GM19023 (cell line): ENCODE data around the gene NCAPH2.

Source experiments
- ATAC-seq: cut with Tn5 transposase; IDR thresholded peaks from one replicate; pipeline ENCODE4 v1.9.1; 2021; ENCODE audit warnings: mild to moderate bottlenecking, moderate library complexity; ENCODE audit not compliant: unreplicated experiment

Gene NCAPH2

GRCh38 chr22:50473855-50474671 is 34.0 kb upstream of the NCAPH2 start:
- no peak for ATAC-seq

- peak; percentile 77 for ATAC-seq
Observed at GRCh38 chr22:50474710-50475651, 33.0 kb upstream of the NCAPH2 start, which contains the start of gene SBF1. SBF1 (minus strand) TSS chr22:50475035; CDS start chr22:50474840, 195 bp downstream.

DNA sequence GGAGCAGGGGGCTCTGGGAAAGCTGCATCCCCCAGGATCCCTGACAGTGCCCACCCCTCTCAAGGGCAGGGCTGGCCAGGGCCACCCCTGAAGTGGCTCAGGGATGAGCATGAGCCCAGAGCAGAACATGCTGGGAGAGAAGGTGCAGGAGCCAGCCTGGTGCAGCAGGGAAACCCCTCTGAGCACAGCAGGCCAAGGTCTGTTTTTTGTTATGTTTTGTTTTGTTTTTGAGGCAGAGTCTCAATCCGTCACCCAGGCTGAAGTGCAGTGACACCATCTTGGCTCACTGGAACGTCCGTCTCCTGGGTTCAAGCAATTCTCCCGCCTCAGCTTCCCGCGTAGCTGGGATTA is 32.4 kb upstream of the NCAPH2 start:
- no peak for ATAC-seq

GRCh38 chr22:50476868-50477267 is 31.2 kb upstream of the NCAPH2 start:
- ATAC-seq: no peak

DNA sequence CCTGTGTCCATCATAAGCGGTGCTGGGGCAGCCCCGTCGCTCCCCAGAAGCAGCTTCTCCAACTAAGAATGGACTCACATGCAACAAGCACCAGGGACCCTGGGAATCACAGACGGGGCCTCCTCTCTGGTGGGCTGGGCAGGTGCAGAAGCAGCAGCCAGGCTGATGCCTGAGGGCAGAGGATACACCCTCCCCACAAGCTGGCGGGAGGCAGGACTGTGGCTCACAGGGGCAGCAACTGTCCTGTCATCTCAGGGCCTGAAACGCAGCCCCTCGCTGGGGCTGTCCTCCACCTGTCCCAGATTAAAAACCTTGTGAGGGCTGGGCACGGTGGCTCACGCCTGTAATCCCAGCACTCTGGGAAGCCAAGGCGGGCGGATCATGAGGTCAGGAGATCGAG is 30.1 kb upstream of the NCAPH2 start:
- ATAC-seq: no peak

GRCh38 chr22:50479721-50480120 is 28.3 kb upstream of the NCAPH2 start:
- ATAC-seq: no peak

DNA sequence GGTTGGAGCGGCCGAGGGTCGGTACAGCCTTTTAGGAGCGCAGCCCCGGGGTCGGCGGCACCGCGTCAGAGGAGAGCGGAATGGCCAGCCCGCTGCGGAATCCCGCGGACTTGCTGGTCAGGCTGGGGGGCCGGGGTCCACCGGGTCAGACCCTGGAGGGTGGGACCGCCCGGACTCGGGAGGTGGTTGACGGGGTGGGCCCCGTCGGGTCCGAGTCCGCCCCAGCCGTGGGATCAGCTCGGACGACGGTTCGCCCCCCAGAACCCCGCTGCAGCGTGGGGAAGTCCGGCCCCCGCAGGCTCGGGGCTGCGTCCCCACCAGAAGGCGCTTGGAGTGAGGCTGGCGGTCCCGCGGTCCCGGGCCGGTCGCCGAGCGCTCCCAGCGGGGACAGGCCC is 27.0 kb upstream of the NCAPH2 start:
- ATAC-seq: no peak

DNA sequence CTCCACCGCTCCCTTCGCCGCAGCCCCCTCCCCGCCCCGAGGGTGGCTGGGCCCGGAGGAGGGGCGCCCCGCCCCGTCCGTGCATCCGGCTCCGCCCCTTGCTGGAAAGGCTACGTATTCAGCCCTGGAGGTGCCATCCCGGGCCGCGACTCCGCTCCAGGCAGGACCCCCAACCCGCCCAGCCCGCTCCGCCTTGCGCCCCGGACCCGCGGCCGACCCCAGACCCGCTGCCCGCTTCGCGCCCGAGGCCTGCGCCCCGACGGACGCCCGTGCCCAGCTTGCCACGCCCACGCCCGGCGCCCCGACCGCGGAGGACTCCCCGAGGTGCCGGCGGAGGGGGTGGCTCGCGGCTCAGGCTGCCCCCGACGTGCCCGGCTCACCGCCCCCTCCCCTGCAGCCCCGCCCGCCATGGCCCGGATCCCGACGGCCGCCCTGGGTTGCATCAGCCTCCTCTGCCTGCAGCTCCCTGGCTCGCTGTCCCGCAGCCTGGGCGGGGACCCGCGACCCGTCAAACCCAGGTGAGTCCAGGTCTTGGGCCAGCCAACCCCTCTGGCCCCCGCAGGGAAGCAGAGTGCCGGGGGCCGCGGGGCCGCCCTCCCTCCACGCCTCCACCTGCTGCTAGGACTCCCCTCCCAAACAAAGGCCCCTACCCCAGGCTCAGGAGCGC is 26.5 kb upstream of the NCAPH2 start, which contains the start of gene ADM2:
TSS of gene ADM2 (plus strand) at position 104 of the 667 bp plus-strand sequence. CDS start at position 409, 305 bp downstream.
- peak; percentile 47 for ATAC-seq

GRCh38 chr22:50482107-50483074 is 25.6 kb upstream of the NCAPH2 start:
- no peak for ATAC-seq

DNA sequence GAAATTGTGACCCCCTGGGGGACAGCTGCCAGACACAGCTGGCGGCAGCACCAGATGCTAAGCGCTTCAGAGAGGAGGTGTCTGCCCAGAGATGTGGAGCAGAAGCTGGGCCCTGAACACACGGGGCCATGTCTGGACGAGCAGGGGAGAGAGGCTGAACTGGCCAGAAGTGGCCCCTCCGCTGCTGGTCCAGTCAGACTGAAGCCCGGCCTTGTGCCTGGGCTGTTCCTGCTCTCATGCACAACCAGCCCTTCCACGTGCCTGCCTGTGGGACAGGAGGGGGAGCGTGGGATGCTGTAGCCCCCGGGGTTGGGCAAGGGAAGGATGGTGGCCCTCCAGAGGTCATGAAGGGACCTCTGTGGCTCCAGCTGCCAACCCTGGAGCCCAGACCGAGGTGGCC is 24.9 kb upstream of the NCAPH2 start:
- no peak for ATAC-seq

GRCh38 chr22:50483556-50483955 is 24.5 kb upstream of the NCAPH2 start:
- ATAC-seq: no peak

GRCh38 chr22:50483977-50484853 is 23.8 kb upstream of the NCAPH2 start:
- no peak for ATAC-seq

DNA sequence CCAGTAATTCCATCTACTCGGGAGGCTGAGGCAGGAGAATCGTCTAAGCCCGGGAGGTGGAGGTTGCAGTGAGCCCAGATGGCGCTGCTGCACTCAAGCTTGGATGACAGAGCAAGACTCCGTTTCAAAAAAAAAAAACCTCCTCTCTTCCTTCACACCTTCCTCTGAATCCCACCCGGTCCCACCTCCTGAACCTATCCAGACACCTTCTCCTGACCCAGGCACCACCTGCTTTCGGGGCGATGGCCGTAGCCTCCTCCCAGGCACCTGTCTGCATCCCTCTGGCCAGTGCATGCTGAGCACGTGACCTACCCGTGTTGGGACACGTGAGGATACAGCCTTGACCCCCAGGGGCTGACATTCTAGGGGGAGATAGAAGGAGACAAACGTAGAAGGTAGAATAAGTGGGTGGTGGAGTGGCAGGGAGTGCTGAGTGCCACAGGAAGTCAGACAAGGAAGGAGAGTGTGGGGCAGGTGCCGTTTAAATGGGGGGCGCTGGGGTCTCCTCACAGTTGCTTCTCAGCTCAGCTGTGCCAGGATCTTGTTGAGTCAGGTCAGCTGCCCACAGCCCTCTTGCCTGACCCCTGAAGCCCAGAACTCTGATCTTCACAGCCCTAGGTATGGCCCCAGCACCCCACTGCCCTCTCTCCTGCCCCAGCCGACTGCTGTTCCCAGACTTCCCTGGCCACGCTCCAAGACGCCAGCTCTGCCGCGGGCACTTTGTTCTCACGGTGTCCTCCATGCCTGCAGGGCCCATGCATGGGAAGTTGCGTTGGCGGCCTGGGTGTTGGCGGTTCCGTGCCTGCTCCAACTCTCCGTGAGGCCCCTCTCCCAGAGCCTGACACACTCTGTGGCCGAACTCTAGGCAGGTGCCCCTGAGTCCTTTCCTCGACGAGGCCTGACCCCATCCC is 22.5 kb upstream of the NCAPH2 start:
- no peak for ATAC-seq

DNA sequence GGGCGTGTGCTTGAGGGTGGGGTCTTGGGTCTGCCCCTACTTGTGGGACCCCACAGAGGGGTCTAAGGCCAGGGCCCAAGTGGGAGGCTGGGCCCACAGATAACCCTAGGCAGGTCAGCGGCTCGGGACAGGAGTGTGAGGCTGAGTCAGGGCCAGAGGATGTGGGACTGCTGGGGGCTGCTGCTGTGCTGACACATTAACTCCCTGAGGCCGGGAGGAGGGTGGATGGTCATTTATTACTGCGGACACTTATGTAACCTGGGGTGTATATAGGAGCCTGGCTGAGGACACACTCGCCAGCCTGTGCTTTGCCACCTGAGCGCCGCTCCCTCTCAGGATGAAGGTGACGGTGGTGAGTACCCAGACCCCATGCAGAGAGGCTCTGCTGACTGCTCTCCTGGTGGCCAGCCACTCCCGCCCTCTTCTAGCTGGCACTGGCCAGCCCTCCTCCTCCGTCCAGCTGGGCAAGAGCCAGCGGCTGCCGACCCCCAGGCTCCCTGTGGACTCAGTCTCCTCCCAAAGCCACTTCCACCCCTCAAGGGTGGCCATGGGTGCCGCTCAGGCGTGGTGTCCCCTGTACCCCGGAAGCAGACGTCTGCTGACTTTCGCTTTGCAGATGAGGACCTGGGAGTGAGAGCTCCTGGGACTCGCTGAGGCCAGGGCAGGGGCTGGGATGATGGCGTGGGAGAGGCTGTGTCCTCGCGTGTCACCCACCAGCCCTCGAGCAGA is 21.3 kb upstream of the NCAPH2 start, which contains the start of gene MIOX:
TSS of gene MIOX (plus strand) at position 299 of the 729 bp plus-strand sequence. CDS start at position 338, 39 bp downstream.
- no peak for ATAC-seq

DNA sequence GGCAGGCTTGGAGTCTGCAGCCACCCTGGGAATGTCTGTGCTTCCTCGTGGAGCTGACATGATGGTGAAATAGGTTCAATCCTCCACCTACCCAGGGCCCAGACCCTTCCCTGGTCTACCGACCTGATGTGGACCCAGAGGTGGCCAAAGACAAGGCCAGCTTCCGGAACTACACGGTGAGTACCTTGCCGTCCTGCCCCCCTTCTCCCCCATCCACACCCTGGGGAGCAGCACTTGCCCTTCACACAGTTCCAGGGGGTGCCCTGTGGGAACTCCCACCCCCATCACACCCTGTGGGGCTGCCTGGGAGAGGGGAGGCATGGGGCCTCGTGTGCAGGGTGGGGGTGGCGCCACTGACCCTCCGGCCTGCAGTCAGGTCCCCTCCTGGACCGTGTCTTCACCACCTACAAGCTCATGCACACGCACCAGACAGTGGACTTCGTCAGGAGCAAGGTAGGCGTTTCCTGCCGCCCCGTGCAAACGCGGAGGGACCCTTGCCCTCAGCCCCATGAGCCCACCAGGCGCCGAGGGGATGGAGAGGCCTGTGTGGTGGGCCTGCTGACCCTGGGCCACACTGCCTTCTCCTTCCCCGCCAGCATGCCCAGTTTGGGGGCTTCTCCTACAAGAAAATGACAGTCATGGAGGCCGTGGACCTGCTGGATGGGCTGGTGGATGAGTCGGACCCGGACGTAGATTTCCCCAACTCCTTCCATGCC is 20.6 kb upstream of the NCAPH2 start:
- no peak for ATAC-seq

- no peak for ATAC-seq
Observed at GRCh38 chr22:50488006-50488677, 19.9 kb upstream of the NCAPH2 start.
